HG03432 (cell line): ENCODE results near the gene AXDND1.
"Not testable (repeated sequence)": the region's sequence is repeated elsewhere in the genome, so short reads cannot be mapped to it uniquely, and the experiment has no call there.

Experiments
- ATAC-seq: cut with Tn5 transposase; IDR thresholded peaks from one replicate; pipeline ENCODE4 v1.9.1; 2021; ENCODE audit warnings: mild to moderate bottlenecking, moderate library complexity; ENCODE audit not compliant: unreplicated experiment

The AXDND1 gene

DNA sequence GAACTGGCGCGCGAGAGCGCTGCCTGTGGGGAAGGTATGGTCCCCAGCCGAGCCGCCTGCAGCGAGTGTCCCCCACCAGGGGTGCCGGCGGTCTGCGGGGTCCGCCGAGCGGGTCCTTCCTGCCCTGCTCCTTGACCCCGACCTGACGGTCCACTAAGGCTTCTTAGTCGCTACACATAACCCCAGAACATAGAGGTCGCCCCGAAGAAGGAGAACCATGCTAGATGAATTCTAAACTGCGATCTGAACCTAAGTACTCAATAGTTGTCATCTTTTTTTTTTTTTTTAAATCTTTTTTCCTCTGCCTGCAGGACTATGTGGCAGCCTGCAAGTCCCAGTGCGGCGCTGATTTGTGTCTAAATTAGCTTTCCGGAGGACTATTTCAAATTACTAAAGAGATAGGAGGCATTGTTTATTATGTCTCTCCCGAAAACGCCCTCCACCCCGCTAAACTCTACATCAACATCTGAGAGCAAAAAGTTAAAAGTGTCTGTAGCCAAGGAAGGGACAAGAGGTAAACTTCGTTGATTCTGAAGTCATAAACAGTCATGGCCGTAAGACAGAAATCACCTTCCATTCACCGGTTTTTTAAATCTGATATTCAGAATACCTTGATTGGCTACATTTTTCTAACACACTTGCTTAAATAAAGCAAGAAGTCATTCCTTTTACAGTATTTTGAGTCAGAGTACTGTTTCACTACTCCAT, 476 bp downstream of the AXDND1 start:
- ATAC-seq = peak; percentile 43

DNA sequence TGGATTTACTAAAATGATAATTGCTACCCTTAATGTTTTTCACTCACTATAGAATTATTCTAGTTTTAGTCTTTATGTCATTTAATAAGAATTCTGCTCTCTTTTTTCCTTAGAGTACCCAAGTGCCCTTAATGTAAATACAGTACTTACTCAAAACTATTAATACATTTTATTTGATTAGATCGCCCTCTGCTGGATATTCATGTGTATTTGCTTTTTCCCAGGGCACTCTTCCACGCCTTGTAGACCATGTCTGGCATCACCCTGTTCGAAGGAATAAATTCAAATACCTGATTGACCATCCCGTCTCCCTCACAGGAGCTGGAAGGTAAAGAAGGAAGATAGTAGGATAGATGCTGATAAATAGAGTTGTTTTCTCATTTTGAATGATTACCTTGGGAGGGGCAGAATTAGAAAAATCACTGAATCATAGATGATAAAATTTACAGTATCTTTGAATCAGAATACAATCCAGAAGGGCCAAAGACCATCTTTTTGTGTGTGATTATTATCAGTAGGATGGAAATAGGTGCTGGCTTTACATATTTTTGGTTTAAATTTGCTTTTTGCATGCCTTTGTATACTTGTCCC, 4.1 kb downstream of the AXDND1 start:
- ATAC-seq = peak; percentile 29

DNA sequence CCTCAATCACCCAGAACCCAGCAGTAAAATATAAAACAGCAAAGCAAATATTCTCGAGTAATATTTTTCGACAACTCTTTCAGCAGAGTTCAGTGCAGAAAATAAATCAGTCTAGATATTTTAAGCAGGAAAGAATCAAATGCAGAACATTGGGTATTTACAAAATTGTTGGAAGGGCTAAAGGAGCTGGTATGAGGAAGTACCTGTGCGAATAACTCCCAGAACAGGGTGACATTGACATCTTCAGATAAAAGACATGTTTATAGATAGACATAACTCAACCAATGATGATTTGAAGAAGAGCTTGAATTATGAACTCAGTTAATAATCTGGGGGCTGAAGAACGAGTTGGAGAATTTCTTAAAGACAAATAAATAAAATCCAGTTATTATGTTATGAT, 6.4 kb downstream of the AXDND1 start:
- ATAC-seq = no peak

DNA sequence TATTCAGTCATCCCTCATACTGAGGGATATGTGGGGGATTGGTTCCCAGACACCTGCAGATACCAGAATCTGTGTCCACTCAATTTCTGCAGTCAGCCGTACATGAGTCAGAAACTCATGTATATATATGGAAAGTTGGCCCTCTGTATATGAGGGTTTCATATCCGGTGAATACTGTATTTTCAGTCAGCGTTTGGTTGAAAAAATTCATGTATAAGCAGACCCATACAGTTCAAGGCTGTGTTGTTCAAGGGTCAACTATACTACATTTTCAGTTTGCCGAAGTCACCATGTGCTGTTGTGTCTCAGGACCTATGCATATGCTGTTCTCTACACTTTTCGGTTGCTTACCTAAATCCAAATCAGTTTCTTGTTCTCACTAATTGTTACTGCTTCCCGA, 10.5 kb downstream of the AXDND1 start:
- ATAC-seq = no peak

DNA sequence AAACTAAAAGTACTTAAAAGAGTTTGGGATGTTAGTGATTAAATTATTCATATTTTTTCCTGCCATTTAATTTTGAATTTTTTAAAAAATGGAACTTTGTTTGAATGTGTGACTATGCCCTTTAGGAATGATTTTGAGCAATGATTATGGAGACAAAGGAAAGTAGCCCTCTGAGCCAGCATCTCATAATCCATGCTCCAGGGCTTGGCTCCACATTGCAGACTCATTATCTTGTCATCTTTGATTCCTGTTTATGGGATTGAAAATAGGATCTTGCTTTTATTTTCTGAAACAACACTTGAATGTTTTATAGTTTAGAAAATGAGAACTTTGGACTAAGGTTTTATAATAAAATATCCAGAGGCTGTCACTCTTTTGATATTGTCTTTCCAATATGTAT, 14.5 kb downstream of the AXDND1 start:
- ATAC-seq = no peak

DNA sequence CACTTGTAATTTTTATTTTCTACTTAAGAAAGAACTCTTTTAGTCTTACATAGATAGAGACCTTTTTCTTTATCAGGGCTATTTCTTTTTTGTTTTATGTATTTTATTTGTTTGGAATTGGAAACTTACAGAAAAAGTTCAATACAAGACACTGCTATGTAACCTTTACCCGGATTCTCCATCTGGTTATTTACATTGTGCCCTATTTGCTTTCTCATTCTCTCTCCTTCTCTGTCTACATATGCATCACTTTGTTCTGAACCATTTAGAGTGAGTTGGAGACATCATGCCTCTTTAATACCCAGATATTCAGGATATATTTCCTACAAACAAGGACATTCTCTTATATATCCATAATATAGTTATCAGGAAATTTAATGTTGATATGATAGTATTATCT, 18.3 kb downstream of the AXDND1 start:
- no peak for ATAC-seq

DNA sequence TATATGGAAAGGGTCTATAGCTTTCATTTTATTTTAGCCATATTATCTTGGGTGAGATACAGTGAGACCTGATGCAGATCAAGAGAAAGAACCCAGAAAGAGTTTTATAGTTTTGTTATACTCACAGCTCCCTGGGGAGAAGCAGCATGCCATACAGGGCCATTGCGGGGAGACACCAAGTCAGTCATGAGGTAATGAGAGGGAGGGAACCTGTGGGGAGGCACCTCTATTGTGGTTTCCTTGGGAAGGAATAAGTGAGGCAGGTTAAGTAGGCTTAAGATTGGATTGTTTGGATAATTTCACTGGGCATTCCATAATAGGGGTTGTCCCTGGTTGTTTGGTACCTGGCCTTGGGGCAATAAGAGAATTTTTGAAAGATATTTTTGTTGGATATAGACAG, 19.7 kb downstream of the AXDND1 start:
- no peak for ATAC-seq

DNA sequence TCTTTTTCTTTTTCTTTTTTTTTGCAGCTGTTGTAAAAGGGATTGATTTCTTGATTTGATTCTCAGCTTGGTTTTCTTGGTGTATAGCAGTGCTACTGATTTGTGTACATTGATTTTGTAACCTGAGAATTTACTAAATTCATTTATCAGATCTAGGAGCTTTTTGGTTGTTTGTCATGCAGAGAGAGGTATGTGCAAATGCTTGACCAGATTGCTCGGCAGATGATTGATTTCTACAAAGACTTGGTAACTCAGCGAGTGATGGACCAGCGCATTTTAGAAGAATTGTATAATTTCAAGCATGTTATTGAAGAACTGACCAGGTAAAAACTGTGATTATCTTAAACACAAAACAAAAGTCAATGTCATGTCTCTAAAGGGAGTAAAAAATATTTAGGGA, 27.9 kb downstream of the AXDND1 start:
- ATAC-seq = no peak

DNA sequence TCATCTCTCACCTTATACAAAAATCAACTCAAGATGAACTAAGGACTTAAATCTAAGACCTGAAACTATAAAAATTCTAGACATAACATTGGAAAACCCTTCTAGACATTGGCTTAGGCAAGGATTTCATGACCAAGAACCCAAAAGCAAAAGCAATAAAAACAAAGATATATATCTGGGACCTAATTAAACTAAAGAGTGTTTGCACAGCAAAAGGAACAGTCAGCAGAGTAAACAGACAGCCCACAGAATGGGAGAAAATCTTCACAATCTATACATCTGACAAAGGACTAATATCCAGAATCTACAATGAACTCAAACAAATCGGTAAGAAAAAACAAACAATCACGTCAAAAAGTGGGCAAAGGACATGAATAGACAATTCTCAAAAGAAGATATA, 33.6 kb downstream of the AXDND1 start:
- ATAC-seq = not testable (repeated sequence)

DNA sequence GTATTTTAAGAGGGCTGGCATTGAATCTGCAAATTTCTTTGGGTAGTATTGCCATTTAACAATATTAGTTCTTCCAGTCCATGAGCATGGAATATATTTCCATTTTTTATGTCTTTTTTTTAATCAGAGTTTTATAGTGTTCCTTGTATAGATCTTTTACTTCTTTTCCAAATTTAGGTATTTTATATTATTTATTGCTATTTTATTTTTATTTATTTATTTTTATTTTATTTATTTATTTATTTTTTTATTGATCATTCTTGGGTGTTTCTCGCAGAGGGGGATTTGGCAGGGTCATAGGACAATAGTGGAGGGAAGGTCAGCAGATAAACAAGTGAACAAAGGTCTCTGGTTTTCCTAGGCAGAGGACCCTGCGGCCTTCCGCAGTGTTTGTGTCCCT, 52.0 kb downstream of the AXDND1 start:
- ATAC-seq = not testable (repeated sequence)

DNA sequence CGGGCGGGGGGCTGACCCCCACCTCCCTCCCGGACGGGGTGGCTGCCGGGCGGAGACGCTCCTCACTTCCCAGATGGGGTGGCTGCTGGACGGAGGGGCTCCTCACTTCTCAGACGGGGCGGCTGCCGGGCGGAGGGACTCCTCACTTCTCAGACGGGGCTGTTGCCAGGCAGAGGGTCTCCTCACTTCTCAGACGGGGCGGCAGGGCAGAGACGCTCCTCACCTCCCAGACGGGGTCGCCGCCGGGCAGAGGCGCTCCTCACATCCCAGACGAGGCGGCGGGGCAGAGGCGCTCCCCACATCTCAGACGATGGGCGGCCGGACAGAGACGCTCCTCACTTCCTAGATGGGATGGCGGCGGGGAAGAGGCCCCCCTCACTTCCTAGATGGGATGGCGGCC, 52.9 kb downstream of the AXDND1 start:
- not testable (repeated sequence) for ATAC-seq

DNA sequence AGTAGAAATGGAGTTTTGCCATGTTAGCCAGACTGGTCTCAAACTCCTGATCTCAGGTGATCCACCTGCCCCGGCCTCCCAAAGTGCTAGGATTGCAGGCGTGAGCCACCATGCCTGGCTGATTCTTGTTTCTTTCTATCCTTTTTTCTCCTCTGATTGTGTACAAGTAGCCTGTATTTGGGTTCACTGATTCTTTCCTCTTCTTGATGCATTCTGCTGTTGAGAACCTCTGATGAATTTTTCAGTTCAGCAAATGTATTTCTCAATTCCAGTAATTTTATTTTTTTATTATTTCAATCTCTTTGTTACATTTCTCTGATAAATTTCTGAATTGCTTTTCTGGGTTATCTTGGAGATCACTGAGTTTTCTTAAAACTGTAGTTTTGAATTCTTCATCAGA, 58.8 kb downstream of the AXDND1 start:
- no peak for ATAC-seq

DNA sequence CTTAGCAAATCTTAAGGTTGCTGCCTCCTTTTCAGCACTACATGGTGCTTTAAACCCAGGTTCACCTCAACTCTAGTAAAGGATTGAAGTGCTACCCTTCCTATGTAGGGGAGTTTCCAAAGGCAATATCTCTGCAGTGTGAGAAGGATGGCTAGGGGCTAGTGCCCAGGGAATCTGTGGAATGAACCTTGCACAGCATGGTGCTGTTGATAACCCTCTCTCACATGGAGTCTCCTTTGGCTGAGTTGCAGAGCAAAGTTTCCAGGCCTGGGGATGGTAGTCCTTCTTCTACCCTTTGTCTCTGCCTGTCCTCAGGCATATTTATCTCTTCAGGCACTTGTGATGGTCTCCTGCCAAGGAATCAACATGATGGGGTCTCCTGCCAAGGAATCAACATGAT, 59.4 kb downstream of the AXDND1 start:
- ATAC-seq = no peak

DNA sequence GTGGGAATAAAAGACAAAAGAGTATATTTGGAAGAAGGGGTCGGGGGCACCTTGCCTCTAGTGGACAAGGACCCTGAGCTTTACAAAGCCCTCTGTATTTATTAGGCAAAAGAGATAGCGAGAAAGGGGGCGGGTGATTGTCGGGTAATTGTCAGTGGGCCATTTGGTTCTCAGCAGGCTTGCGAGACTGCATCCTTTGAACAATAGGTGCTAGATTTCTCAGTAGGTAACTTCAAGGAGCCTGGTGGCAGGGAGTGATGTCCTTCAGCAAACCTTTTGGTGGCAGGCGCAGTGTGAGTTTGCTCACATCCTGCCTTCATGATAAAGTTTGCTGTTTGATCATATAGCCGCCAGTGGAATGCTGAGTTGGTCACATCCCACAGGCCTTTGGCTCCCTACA, 71.4 kb downstream of the AXDND1 start:
- no peak for ATAC-seq

DNA sequence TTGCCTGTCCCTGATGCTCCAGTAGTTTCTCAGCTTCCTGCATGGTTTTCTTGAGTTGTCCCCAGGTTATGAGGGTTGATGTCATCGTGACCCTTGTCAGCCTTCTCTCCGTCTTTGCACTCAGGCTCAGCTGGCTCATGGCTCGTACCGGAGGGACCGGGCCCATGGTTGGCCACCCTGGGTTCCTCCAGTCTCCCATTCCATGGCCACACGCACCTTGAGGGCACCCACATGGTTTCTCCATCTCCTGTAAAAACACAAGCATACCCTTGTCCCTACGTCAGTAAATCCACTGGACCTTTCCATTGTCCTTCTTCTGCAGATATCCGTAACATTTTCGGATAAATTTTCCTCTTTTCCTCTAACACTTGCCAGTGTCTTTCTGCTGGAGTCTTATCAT, 73.9 kb downstream of the AXDND1 start:
- not testable (repeated sequence) for ATAC-seq

DNA sequence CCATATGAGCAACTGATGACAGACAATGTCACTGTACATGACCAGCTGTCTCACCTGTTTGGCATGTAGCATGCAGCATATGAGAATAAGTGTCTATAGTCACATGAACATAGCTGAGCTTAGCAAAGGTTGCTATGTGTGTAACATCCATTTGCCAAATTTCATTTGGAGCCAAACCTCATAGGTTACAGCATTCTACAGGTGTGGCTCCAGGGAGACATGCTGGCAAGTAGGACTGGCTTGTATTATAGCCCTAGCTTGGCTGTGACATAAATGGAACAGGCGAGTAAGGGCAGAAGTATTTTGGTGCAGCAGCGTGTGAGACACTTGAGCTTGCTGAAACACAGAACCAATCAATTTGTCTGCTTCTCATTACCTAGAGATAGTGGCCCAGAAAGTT, 74.5 kb downstream of the AXDND1 start:
- not testable (repeated sequence) for ATAC-seq

DNA sequence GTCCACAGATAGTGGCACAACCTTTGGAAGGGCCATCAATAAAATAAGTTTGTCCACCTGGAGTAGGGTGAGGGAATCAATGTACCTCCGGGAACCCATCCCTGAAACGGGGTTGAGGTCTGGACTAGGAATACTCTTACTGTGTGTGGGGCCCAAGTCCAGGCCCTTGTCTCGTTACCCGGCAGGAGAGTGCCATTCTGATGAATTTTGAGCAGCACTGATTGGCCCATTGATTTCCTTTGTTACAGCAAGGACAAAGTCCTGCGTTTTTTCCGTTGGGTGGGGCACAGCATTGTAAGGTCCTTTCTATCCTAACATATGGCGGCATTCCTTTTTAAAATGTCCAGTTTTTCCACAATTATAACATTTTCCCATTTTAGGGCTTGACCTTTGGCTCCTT, 75.2 kb downstream of the AXDND1 start:
- no peak for ATAC-seq

DNA sequence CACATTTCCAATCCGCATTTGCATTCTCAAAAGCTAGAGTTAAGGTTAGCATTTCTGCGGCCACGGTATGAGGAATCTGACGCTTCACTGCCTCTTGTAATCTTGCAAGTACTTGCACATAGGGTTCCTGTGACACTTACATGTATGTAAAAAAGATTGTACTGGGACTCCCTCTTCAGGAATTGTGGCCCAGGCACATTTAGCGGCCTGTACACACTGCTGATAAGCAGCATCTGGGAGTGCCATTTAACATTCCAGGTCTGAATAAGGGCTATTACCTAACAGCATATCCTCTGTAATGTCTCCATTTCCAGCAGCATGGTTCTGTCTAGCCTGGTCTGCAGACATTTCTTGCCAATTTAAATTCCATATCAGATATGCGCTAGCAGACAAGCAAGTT, 75.7 kb downstream of the AXDND1 start:
- ATAC-seq = no peak

DNA sequence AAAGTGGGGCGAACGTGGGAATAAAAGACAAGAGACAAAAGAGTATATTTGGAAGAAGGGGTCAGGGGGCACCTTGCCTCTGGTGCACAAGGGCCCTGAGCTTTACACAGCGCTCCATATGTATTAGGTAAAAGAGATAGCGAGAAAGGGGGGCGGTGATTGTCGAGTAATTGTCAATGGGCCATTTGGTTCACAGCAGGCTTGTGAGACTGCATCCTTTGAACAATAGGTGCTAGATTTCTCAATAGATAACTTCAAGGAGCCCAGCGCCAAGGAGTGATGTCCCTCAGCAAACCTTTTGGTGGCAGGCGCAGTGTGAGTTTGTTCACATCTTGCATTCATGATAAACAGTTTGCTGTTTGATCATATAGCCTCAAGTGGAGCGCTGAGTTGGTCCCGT, 77.1 kb downstream of the AXDND1 start:
- not testable (repeated sequence) for ATAC-seq

DNA sequence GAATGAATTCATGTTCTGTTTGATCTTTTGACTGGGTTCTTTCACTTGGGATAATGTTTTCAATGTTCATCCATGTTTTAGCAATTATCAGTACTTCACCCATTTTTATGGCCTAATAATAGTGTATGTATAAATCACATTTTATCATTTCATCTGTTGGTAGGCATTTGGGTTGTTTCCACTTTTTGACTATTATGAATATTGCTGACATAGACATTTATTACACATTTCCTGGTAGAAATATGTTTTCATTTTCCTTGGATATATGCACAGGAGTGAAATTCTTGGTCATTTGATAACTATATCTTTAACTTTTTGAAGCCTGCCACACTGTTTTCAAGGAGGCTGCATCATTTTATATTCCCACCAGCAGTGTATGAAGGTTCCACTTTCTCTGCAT, 79.8 kb downstream of the AXDND1 start:
- ATAC-seq = no peak

DNA sequence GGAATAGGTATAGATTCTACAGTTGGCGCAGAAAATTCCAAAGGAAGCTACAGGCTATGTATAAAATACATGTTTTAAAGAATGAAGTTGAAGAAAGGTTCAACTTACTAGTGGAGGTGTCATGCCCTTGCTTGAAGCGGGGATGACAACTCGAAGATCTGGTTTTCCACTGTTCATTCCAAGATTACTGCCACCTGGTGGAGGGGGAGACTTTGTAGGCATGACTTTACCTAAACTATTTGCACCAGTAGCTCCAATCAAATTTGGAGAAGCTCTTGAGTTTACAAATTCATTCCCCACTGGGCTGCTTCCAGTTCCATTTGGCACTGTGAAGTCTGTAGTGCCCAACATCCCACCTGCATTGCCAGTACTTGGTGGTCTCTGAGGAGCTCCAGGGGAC, 81.7 kb downstream of the AXDND1 start:
- no peak for ATAC-seq

DNA sequence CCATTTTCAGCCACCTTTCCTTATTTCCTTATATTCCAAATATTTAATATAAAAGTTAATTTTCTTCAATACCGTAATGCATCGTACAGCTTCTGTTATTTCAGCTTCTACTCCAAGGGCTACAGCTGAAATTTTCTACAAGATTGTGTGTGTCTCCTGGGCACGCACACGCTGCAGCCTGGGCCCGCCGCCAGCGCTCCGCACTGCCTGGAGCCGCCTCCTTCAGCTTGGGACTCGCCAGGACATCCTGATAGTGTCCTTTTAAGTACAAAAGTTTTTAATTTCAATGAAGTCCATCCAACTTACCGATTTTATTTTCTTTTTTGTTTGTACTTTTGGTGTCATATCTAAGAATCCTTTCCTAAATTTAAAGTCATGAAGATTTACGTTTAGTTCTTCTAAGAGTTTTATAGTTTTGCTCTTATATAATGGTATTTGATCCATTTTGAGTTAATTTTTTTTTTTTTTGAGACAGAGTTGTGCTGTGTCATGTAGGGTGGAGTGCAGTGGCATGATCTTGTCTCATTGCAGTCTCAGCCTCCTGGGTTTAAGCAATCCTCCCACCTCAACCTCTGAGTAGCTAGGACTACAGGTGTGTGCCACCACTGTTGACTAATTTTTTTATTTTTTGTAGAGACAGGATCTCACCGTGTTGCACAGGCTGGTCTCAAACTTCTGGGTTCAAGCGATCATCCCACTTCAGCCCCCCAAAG, 82.8 kb downstream of the AXDND1 start:
- no peak for ATAC-seq
